ENCODE data around the gene NATD1.

NATD1 gene

GRCh38 chr17:21249086-21249795 lies 4.0 kb downstream of the NATD1 start:
- TF ChIP-seq CREB1 (IDR thresholded peaks at IDR 0.05; ENCODE audit: low read depth) (no peak), TAF1 (IDR thresholded peaks at IDR 0.05; ENCODE audit: low read depth) (no peak), YY1 (IDR thresholded peaks at IDR 0.05; ENCODE audit: low read depth) (no peak), TEAD4 (IDR thresholded peaks at IDR 0.05) (no peak), USF1 (IDR thresholded peaks at IDR 0.05) (no peak), RAD21 (IDR thresholded peaks at IDR 0.05; ENCODE audit: low read depth) (no peak), EP300 (IDR thresholded peaks at IDR 0.05; ENCODE audit: borderline replicate concordance) (no peak), TCF12 (IDR thresholded peaks at IDR 0.05; ENCODE audit: low read depth) (no peak), MAX (IDR thresholded peaks at IDR 0.05) (no peak), CEBPB (IDR thresholded peaks at IDR 0.05) (no peak), REST (IDR thresholded peaks at IDR 0.05; ENCODE audit: low read depth) (no peak), FOXM1 (IDR thresholded peaks at IDR 0.05; ENCODE audit: borderline replicate concordance, low read depth) (no peak), EGR1 (IDR thresholded peaks at IDR 0.05) (no peak), NFIC (IDR thresholded peaks at IDR 0.05) (no peak), ZBTB7A (IDR thresholded peaks at IDR 0.05; ENCODE audit: low read depth) (no peak)

GRCh38 chr17:21248500-21248899 lies 4.7 kb downstream of the NATD1 start:
- TF ChIP-seq TCF12 (IDR thresholded peaks at IDR 0.05; ENCODE audit: low read depth) = no peak
- TF ChIP-seq EGR1 (IDR thresholded peaks at IDR 0.05) = no peak
- TF ChIP-seq REST (IDR thresholded peaks at IDR 0.05; ENCODE audit: low read depth) = no peak
- no peak for TF ChIP-seq ZBTB7A (IDR thresholded peaks at IDR 0.05; ENCODE audit: low read depth)
- TF ChIP-seq CEBPB (IDR thresholded peaks at IDR 0.05) = no peak
- no peak for TF ChIP-seq USF1 (IDR thresholded peaks at IDR 0.05)
- no peak for TF ChIP-seq FOXM1 (IDR thresholded peaks at IDR 0.05; ENCODE audit: borderline replicate concordance, low read depth)
- no peak for TF ChIP-seq CREB1 (IDR thresholded peaks at IDR 0.05; ENCODE audit: low read depth)
- TF ChIP-seq YY1 (IDR thresholded peaks at IDR 0.05; ENCODE audit: low read depth) = no peak
- no peak for TF ChIP-seq TEAD4 (IDR thresholded peaks at IDR 0.05)
- no peak for TF ChIP-seq RAD21 (IDR thresholded peaks at IDR 0.05; ENCODE audit: low read depth)
- no peak for TF ChIP-seq MAX (IDR thresholded peaks at IDR 0.05)
- no peak for TF ChIP-seq EP300 (IDR thresholded peaks at IDR 0.05; ENCODE audit: borderline replicate concordance)
- TF ChIP-seq NFIC (IDR thresholded peaks at IDR 0.05) = no peak
- no peak for TF ChIP-seq TAF1 (IDR thresholded peaks at IDR 0.05; ENCODE audit: low read depth)

- TF ChIP-seq TAF1 (IDR thresholded peaks at IDR 0.05; ENCODE audit: low read depth) (no peak), CEBPB (IDR thresholded peaks at IDR 0.05) (no peak), FOXM1 (IDR thresholded peaks at IDR 0.05; ENCODE audit: borderline replicate concordance, low read depth) (no peak)
Measured at GRCh38 chr17:21247552-21248258, 5.5 kb downstream of the NATD1 start.

- no peak for TF ChIP-seq TEAD4 (IDR thresholded peaks at IDR 0.05)
- TF ChIP-seq TAF1 (IDR thresholded peaks at IDR 0.05; ENCODE audit: low read depth) = no peak
- no peak for TF ChIP-seq EP300 (IDR thresholded peaks at IDR 0.05; ENCODE audit: borderline replicate concordance)
- TF ChIP-seq EGR1 (IDR thresholded peaks at IDR 0.05) = no peak
- TF ChIP-seq NFIC (IDR thresholded peaks at IDR 0.05) = no peak
- TF ChIP-seq REST (IDR thresholded peaks at IDR 0.05; ENCODE audit: low read depth) = no peak
- no peak for TF ChIP-seq USF1 (IDR thresholded peaks at IDR 0.05)
- TF ChIP-seq TCF12 (IDR thresholded peaks at IDR 0.05; ENCODE audit: low read depth) = no peak
- no peak for TF ChIP-seq RAD21 (IDR thresholded peaks at IDR 0.05; ENCODE audit: low read depth)
- no peak for TF ChIP-seq CEBPB (IDR thresholded peaks at IDR 0.05)
- no peak for TF ChIP-seq CREB1 (IDR thresholded peaks at IDR 0.05; ENCODE audit: low read depth)
- TF ChIP-seq ZBTB7A (IDR thresholded peaks at IDR 0.05; ENCODE audit: low read depth) = no peak
- no peak for TF ChIP-seq FOXM1 (IDR thresholded peaks at IDR 0.05; ENCODE audit: borderline replicate concordance, low read depth)
- TF ChIP-seq YY1 (IDR thresholded peaks at IDR 0.05; ENCODE audit: low read depth) = no peak
- no peak for TF ChIP-seq MAX (IDR thresholded peaks at IDR 0.05)
Measured at GRCh38 chr17:21246698-21247097, 6.5 kb downstream of the NATD1 start.

Measured in Ishikawa (cell line).